GM12891 (cell line): ENCODE results near the gene OR2S2. TPM values are rescaled to one million over a fixed set of nuclear protein-coding genes. Genes with fewer than 3 reads are reported as not detected.
"Not testable (repeated sequence)": the region's sequence is repeated elsewhere in the genome, so short reads cannot be mapped to it uniquely, and the experiment has no call there.

Experiments used
- DNase-seq: peaks from one replicate; pipeline ENCODE4 v3.0.0; 2011; ENCODE audit warnings: low spot score; ENCODE audit not compliant: insufficient read length
- FAIRE-seq: peaks from 2 replicates; lab custom pipeline; 2011; peaks lifted over from hg19 to GRCh38; lab: Jason Lieb, UNC
- PAX5 ChIP-seq: IDR thresholded peaks from 2 replicates; pipeline ENCODE4 v1.6.1; 2011; ENCODE audit warnings: low read length, moderate library complexity, mild to moderate bottlenecking; ENCODE audit not compliant: insufficient read depth, severe bottlenecking
- POLR2A ChIP-seq: IDR thresholded peaks from 2 replicates; pipeline ENCODE4 v1.6.1; 2011; ENCODE audit warnings: low read depth, low read length, control low read depth
- POLR2AphosphoS5 ChIP-seq: IDR thresholded peaks from 2 replicates; pipeline ENCODE4 v1.6.1; 2011; ENCODE audit warnings: low read depth, low read length, control low read depth
- POU2F2 ChIP-seq: IDR thresholded peaks from 2 replicates; pipeline ENCODE4 v1.6.1; 2011; ENCODE audit warnings: low read depth, mild to moderate bottlenecking, control low read depth, low read length, moderate library complexity
- SPI1 ChIP-seq: IDR thresholded peaks from 2 replicates; pipeline ENCODE4 v1.6.1; 2011; ENCODE audit warnings: low read depth, low read length, control low read depth
- TAF1 ChIP-seq: IDR thresholded peaks from 2 replicates; pipeline ENCODE4 v1.6.1; 2011; ENCODE audit warnings: low read depth, low read length, control low read depth
- polyA plus RNA-seq: library from polyadenylated mRNA; unstranded; fragments of >200 nt; gene quantifications from one replicate; pipeline ENCODE4 v1.2.1, GENCODE V29; 2012; ENCODE audit warnings: low read depth, missing spikeins, inconsistent platforms; ENCODE audit not compliant: missing spikeins

Gene OR2S2, protein sequence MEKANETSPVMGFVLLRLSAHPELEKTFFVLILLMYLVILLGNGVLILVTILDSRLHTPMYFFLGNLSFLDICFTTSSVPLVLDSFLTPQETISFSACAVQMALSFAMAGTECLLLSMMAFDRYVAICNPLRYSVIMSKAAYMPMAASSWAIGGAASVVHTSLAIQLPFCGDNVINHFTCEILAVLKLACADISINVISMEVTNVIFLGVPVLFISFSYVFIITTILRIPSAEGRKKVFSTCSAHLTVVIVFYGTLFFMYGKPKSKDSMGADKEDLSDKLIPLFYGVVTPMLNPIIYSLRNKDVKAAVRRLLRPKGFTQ
- not detected for polyA plus RNA-seq

DNA sequence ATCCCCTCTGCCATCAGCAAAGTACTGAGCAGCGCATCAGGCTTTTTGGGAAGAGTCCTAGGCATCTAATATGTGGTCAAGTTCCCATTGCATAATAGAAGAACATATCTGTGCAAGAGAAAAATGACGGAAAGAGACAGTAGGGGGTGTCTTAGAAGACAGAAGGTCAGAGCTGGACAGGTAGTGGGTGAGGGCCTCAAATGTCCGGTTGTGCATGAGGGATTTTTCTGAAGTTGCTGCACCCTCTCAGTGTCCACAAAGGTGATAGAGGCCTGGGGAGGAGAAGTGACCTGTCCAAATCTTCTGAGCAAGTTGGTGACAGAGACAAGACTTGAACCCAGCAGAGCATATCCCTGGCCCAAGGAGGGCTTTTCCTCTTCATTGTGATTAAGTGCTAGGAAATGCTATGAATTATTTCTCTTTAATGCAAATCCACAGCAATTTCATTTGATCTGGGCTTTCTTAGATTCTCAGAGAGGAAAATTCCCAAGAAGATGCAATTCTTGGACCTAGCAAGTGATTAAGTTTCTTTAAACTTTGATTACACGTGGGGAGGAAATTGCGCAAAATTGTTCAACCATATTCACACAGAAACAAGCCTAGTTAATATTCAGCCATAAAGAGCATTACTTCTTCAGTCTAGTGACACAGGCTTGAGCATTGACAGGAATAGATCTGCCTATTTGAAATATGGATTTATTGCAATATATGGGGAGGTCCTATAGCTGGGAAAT lies at the start of gene OR2S2:
Gene OR2S2, minus strand, starts transcription at position 51 of the 734 bp plus-strand sequence. CDS start 56 bp downstream, outside the sequence.
- FAIRE-seq (no peak), DNase-seq (no peak)
- TF ChIP-seq POLR2AphosphoS5 (no peak), TAF1 (no peak), SPI1 (no peak), POLR2A (no peak), POU2F2 (no peak), PAX5 (no peak)

DNA sequence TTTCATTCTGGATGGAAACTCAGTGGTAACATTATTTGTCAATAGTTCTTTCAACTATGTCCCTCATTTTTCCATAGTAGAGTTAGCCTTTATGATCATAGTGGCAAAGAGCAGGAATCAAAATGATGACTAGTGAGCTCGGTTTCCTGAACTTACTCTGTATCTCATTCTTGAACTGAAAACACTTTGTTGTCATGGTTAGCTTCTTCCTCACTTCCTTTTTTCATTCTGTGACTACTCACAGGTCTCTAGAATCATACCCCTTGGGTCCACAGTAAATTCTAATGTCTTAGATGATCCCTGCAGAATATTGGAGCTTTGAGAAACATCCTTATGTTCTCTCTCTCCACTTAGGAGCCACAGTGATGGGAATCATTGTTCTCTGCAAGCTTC lies 49.4 kb upstream of the OR2S2 start:
- FAIRE-seq (peak; percentile 89), DNase-seq (peak; percentile 18)
- TF ChIP-seq SPI1 = peak; percentile 98
- no peak for TF ChIP-seq PAX5

DNA sequence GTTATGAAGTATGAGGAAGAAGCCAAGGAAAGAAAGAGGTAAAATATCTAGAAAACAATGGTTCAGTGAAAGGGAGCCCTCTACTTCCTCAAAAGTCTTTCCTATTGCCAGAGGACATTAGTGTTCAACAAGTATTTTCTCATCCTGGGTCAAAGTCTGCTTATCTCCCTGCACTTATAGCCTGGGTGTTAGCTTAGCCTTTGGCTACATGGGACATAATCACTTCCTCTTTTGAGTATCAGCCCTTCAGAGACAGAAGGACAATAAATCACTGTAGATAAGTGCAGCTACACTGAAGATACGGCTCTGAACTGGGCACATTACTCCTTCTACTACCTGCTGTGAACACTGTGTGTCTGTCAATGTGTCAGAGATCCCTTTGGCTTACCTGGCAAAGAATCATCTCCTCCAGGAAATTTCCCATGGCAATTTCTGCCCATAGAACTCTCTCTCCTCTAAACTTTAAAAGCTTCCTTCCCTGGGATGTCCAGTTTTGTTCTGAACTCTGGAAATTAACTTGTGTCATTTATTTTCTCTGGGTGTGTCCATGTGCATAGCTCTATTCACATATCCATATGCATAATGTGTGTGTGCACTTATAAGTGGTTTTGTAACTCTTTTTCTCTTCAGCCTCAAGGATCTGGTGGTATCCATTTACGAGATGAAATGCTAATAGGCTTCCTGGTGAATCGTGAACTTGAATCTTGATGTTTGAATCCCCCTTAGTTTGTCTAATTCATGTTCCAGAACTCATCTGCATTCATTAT lies 48.8 kb upstream of the OR2S2 start:
- FAIRE-seq (peak; percentile 74), DNase-seq (no peak)
- TF ChIP-seq PAX5 (no peak), SPI1 (peak; percentile 94), TAF1 (no peak)

DNA sequence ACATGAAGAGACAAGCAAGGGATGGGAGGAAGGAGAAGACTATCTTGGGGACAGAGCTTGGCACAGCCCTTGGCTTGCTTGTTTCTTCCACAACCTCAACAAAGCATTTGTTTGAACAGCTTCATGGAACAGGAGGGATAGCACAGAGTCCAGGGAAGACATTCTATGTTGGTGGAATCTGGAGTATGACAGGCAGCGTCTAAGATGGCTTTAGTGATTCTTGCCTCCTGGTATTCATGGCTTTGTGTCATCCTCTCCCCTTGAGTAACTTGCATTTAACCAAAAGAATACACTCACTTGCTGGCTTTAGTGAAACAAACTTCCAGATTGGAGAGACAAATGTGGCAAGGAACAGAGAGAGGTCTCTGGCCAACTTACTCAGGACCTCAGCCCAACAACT lies 47.9 kb upstream of the OR2S2 start:
- DNase-seq (no peak), FAIRE-seq (no peak)
- TF ChIP-seq POU2F2 (no peak), POLR2AphosphoS5 (no peak), SPI1 (no peak), PAX5 (no peak)

DNA sequence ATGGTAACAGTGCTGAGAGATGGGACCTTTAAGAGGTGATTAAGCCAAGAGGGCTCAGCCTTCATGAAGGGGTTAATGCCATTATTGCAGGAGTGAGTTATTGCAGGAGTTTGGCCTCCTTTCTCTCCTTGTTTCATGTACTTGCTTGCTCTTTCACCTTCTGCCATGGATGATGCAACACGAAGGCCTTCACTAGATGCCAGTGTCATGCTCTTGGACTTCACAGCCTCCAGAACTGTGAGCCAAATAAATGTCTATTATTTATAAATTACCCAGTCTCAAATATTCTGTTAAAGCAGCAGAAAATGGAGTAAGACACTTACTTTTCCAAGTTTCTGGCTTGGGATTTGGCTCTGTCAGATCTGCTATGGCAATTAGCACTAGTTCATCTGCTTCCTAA lies 40.4 kb upstream of the OR2S2 start:
- TF ChIP-seq POLR2A (no peak), TAF1 (no peak), SPI1 (no peak), PAX5 (no peak), POLR2AphosphoS5 (no peak), POU2F2 (no peak)
- no peak for DNase-seq
- FAIRE-seq = no peak

DNA sequence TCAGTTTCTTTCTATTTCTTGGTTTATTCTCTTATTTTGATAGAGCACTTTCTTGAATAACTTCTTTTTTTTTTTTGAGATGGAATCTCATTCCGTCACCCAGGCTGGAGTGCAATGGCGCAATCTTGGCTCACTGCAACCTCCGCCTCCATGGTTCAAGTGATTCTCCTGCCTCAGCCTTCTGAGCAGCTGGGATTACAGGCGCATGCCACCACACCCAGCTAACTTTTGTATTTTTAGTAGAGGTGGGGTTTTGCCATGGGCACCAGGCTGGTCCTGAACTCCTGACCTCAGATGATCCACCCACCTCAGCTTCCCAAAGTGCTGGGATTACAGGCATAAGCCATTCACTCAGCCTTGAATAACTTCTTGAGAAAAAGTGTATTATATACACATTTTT lies 39.1 kb upstream of the OR2S2 start:
- not testable (repeated sequence) for DNase-seq, FAIRE-seq

DNA sequence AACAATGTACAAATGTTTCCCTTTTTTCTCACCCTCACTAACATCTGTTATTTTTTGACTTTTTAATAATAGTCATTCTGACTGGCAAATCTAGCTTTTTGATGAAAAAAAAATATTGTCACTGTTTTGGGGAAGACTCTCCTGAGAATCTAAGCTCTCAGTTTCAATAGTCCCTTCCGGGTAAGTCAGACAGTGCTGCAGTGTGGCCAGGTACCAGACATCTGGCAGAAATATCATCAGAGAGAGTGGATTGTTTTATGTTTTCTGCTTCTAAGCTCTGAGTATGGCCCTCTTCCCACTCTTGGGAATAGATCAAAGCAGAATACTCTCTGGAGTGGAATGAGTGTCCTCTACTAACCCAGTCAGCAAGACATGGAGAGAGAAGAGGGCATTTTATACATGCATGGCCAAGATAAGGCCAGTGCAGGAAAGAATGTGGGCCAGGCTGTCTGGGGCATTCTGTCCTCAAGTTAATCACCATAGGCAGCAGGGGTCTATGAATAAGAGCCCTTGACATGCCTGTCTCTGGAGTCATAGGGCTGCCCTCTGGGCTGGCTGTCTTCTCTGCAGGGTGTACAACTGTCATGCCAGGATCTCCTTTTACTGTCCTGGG lies 38.5 kb upstream of the OR2S2 start:
- no peak for FAIRE-seq
- no peak for TF ChIP-seq TAF1
- TF ChIP-seq PAX5 = no peak
- no peak for TF ChIP-seq POLR2A
- no peak for TF ChIP-seq SPI1
- no peak for TF ChIP-seq POLR2AphosphoS5
- TF ChIP-seq POU2F2 = no peak
- DNase-seq = no peak

DNA sequence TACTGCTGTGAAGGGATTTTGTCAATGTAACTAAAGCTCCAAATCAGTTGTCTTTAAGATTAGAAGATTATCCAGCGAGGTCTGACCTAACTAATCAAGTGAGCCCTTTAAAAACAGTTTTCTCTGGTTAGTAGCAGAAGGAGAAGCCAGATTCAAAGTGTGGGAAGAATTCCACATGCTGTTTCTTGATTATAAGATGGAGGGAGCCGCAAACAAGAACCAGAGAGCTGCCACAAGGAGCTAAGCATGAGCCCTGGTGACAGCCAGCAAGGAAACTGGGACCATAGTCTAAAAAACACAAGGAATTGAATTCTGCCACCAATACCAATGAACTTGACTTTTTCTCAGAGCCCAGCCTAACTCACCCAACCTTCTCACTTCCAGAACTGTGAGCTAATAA lies 37.0 kb upstream of the OR2S2 start:
- no peak for DNase-seq
- TF ChIP-seq SPI1 = no peak
- TF ChIP-seq POU2F2 = no peak
- TF ChIP-seq PAX5 = no peak
- TF ChIP-seq POLR2A = no peak
- TF ChIP-seq TAF1 = no peak
- no peak for TF ChIP-seq POLR2AphosphoS5
- no peak for FAIRE-seq

DNA sequence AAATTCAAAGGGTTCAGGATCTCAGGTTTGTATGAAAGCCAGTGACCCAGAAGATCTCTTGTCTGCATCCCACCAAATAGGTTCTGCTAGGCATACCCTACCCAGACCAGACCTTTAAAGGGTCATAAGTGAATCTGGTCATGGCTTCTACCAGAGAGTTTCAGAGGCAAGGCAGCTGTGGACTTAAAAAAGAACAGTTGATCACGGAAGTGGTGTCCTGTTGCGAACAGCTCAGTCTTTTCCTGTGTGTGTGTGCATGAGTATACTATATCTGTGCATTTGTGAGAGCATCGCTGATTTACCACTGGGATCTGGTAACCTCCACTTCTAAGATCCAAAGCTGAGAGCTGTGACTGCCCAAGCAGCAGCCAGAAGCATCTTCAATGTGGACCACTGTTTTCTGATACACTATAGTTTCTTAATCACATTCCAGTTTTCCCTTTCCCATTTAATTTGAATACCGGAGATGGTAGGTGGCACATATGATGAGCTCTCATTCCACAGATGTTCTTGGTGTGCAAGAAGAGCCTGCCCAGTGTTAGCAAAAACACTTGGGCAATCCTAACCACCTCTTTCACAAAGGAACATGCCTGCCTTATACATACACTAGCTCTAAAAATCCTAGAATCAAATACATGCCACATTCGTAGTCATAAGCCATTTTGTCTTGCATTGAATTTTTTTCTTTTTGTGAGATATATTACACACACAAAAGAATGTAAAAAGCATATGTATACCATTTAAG lies 36.2 kb upstream of the OR2S2 start:
- TF ChIP-seq POLR2A = no peak
- TF ChIP-seq POU2F2 = no peak
- TF ChIP-seq TAF1 = no peak
- TF ChIP-seq POLR2AphosphoS5 = no peak
- no peak for TF ChIP-seq SPI1
- no peak for TF ChIP-seq PAX5
- DNase-seq = no peak
- no peak for FAIRE-seq

DNA sequence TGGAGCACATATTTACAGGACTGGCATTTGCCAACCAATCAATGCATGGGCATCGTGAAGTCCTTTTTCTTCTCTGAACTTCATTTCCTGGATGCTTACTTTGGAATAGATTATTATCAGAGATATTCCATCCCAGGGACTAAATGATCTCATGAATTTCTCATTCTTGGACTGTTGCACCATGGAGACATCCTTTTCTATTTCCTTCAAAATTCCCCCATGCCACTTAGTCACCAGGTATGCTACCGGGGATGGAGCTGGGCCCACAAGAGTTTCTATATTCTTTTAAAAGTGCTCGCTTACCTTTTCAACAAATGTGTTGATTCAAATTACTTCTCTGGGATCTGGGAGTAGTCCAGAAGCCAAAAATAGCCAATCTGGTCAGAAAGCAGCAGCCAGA lies 35.2 kb upstream of the OR2S2 start:
- FAIRE-seq, DNase-seq: not testable (repeated sequence)
